ENCODE data around the gene SCD5.

SCD5 gene

GRCh38 chr4:82642331-82642730 lies 156.3 kb downstream of the SCD5 start:
- no peak overlapping the region for H2AFZ ChIP-seq (ENCODE audit: low read depth)
- H3K4me1 ChIP-seq (ENCODE audit: low read depth, poor library complexity, severe bottlenecking), result no peaks in the 10 kb centered on the region
- H3K9ac ChIP-seq, result no peak overlapping the region
- no peaks in the 10 kb centered on the region for H3K79me2 ChIP-seq (ENCODE audit: insufficient read depth, low read depth)
- H3K36me3 ChIP-seq (ENCODE audit: insufficient read depth), result no peaks in the 10 kb centered on the region
- no peaks in the 10 kb centered on the region for H4K20me1 ChIP-seq (ENCODE audit: insufficient read depth)
- H3K4me3 ChIP-seq (IDR thresholded peaks at IDR 0.05; ENCODE audit: insufficient read depth, low read depth, low read length), result no peak overlapping the region
- no peak overlapping the region for H3K27ac ChIP-seq
- no peak for TF ChIP-seq CTCF (conservative IDR thresholded peaks at IDR 0.05; ENCODE audit: low read depth, low read length)
- no peaks in the 10 kb centered on the region for H3K27me3 ChIP-seq (ENCODE audit: insufficient read depth, low read depth)
- H3K4me2 ChIP-seq, result no peak overlapping the region

GRCh38 chr4:82640540-82640939 lies 158.1 kb downstream of the SCD5 start:
- Histone ChIP-seq H3K27me3 (ENCODE audit: insufficient read depth, low read depth) (no peaks in the 10 kb centered on the region), H3K4me2 (no peak overlapping the region), H3K4me1 (ENCODE audit: low read depth, poor library complexity, severe bottlenecking) (no peaks in the 10 kb centered on the region), H3K27ac (no peak overlapping the region), H3K36me3 (ENCODE audit: insufficient read depth) (no peaks in the 10 kb centered on the region), H4K20me1 (ENCODE audit: insufficient read depth) (no peaks in the 10 kb centered on the region), H3K4me3 (IDR thresholded peaks at IDR 0.05; ENCODE audit: insufficient read depth, low read depth, low read length) (no peak overlapping the region), H2AFZ (ENCODE audit: low read depth) (no peak overlapping the region), H3K79me2 (ENCODE audit: insufficient read depth, low read depth) (no peaks in the 10 kb centered on the region), H3K9ac (no peak overlapping the region)
- no peak for TF ChIP-seq CTCF (conservative IDR thresholded peaks at IDR 0.05; ENCODE audit: low read depth, low read length)

- no peaks in the 10 kb centered on the region for H3K27me3 ChIP-seq (ENCODE audit: insufficient read depth, low read depth)
- no peak overlapping the region for H3K9ac ChIP-seq
- TF ChIP-seq CTCF (conservative IDR thresholded peaks at IDR 0.05; ENCODE audit: low read depth, low read length), result no peak
- H4K20me1 ChIP-seq (ENCODE audit: insufficient read depth), result no peaks in the 10 kb centered on the region
- no peaks in the 10 kb centered on the region for H3K79me2 ChIP-seq (ENCODE audit: insufficient read depth, low read depth)
- no peak overlapping the region for H2AFZ ChIP-seq (ENCODE audit: low read depth)
- no peak overlapping the region for H3K4me2 ChIP-seq
- no peaks in the 10 kb centered on the region for H3K36me3 ChIP-seq (ENCODE audit: insufficient read depth)
- H3K27ac ChIP-seq, result no peak overlapping the region
- no peak overlapping the region for H3K4me3 ChIP-seq (IDR thresholded peaks at IDR 0.05; ENCODE audit: insufficient read depth, low read depth, low read length)
- no peaks in the 10 kb centered on the region for H3K4me1 ChIP-seq (ENCODE audit: low read depth, poor library complexity, severe bottlenecking)
Measured at GRCh38 chr4:82639971-82640370, 158.6 kb downstream of the SCD5 start.

- TF ChIP-seq CTCF (conservative IDR thresholded peaks at IDR 0.05; ENCODE audit: low read depth, low read length), result no peak
- Histone ChIP-seq H3K9ac (no peak overlapping the region), H3K79me2 (ENCODE audit: insufficient read depth, low read depth) (no peaks in the 10 kb centered on the region), H2AFZ (ENCODE audit: low read depth) (no peak overlapping the region), H3K27ac (no peak overlapping the region), H3K4me1 (ENCODE audit: low read depth, poor library complexity, severe bottlenecking) (no peaks in the 10 kb centered on the region), H3K27me3 (ENCODE audit: insufficient read depth, low read depth) (no peaks in the 10 kb centered on the region), H3K4me2 (no peak overlapping the region), H3K36me3 (ENCODE audit: insufficient read depth) (no peaks in the 10 kb centered on the region), H4K20me1 (ENCODE audit: insufficient read depth) (no peaks in the 10 kb centered on the region), H3K4me3 (IDR thresholded peaks at IDR 0.05; ENCODE audit: insufficient read depth, low read depth, low read length) (no peak overlapping the region)
Measured at GRCh38 chr4:82638479-82638878, 160.1 kb downstream of the SCD5 start.

- no peak overlapping the region for H3K27ac ChIP-seq
- no peaks in the 10 kb centered on the region for H3K4me1 ChIP-seq (ENCODE audit: low read depth, poor library complexity, severe bottlenecking)
- no peaks in the 10 kb centered on the region for H3K36me3 ChIP-seq (ENCODE audit: insufficient read depth)
- no peak overlapping the region for H3K9ac ChIP-seq
- H3K27me3 ChIP-seq (ENCODE audit: insufficient read depth, low read depth), result no peaks in the 10 kb centered on the region
- H3K4me3 ChIP-seq (IDR thresholded peaks at IDR 0.05; ENCODE audit: insufficient read depth, low read depth, low read length), result no peak overlapping the region
- no peak overlapping the region for H3K4me2 ChIP-seq
- TF ChIP-seq CTCF (conservative IDR thresholded peaks at IDR 0.05; ENCODE audit: low read depth, low read length), result no peak
- H2AFZ ChIP-seq (ENCODE audit: low read depth), result no peak overlapping the region
- H4K20me1 ChIP-seq (ENCODE audit: insufficient read depth), result no peaks in the 10 kb centered on the region
- H3K79me2 ChIP-seq (ENCODE audit: insufficient read depth, low read depth), result no peaks in the 10 kb centered on the region
Measured at GRCh38 chr4:82630079-82630478, 168.5 kb downstream of the SCD5 start.
